GM21576 (cell line): ENCODE data around the gene FOXN1.
"Not testable (repeated sequence)": the region's sequence is repeated elsewhere in the genome, so short reads cannot be mapped to it uniquely, and the experiment has no call there.

ENCODE experiments used
- ATAC-seq: cut with Tn5 transposase; IDR thresholded peaks from one replicate; pipeline ENCODE4 v1.9.1; 2021; ENCODE audit warnings: mild to moderate bottlenecking, moderate library complexity; ENCODE audit not compliant: unreplicated experiment

Gene FOXN1

DNA sequence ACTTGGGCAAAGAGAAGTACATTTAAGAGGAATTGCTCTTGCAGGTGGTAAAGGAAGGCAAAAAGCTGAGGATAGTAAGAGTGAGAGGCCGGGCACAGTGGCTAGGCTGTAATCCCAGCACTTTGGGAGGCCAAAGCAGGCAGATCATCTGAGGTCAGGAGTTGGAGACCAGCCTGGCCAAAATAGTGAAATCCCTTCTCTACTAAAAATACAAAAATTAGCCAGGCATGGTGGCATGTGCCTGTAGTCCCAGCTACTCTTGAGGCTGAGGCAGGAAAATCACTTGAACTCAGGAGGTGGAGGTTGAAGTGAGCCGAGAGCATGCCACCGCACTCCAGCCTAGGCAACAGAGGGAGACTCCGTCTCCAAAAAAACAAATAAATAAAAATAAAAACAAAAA lies 16.1 kb downstream of the FOXN1 start:
- not testable (repeated sequence) for ATAC-seq

DNA sequence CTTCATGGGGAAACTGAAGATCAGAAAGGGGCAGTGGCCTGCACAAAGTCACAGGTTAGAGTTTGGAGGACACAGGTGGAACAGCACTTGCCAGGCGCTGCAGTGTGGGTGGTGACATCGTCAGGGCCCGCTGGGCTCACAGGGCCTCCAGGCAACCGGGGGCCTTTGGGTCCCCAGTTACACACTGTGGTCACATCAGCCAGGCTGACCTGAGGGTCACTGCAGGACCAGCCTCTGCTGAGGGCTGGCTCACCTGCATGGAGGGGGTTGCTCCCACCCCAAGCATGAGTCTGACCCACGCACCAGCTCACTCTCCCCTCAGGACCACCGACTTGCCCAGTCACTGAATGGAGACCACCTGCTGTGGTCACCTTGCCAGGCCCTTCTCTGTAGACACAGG lies 17.0 kb downstream of the FOXN1 start:
- ATAC-seq: no peak

DNA sequence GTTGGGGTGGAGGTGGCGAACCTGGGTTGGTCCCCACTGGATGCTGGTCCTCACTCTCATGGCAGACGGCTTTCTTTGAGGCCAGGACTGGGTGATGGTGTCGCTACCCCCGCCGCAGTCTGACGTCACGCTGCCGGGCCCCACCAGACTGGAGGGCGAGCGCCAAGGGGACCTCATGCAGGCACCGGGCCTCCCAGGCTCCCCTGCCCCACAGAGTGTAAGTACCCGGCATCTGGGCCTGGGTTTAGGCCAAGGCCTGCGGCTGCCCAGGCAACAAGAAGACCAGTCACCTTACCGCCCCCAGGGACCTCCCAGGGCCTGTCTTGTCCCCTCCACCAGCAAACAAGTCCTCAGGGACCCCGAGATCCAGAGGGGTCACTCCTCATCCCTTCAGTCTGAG lies 17.7 kb downstream of the FOXN1 start:
- ATAC-seq: no peak

DNA sequence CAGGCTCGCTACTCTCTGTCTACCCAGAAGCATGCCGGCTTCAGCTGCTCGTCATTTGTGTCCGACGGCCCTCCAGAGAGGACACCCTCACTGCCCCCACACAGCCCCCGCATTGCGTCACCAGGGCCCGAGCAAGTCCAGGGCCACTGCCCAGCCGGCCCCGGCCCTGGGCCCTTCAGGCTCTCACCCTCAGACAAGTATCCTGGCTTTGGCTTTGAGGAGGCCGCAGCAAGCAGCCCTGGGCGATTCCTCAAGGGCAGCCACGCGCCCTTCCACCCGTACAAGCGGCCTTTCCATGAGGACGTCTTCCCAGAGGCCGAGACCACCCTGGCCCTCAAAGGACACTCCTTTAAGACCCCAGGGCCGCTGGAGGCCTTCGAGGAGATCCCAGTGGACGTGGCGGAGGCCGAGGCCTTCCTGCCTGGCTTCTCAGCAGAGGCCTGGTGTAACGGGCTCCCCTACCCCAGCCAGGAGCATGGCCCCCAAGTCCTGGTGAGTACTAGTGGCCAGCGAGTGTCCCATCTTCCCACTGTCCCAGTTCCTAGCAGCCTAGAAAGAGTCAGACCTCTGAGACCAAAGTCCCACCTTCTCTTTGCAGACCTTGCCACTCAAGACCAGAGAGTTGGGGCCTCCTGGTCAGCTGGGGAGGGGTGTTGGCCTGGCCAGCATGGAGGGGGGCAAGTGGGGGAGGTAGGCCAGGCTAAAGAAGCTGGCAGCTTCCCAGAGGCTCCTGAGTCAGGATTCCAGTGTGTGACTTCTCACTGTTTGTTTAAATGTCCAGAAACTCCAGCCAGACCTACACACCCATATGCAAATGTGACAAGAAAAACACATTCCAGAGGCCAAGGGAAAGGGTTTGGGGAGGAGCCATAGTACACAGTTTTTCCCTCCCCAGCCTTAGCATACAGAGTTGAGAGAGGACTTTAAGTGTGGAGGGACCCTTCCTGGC lies 18.6 kb downstream of the FOXN1 start:
- ATAC-seq: no peak

DNA sequence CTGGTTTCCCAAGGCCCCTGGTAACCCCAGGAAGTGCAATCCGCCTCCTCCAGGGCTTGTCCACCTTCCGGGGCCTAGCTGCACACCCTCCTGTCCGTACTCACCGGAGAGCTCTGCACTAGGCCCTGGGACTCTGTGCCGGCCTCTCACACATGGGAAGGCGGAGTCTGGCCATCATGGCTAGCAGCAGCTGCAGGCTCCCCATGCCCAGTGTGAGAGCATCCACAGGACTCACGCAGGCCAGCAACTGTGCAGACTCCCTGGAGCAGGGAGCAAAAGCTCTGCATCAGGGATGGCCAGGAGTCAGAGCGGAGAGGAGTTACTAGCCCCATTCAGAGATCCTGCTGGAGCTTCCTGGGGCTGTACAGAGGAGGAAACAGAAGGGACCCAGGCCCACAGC lies 20.2 kb downstream of the FOXN1 start:
- no peak for ATAC-seq

DNA sequence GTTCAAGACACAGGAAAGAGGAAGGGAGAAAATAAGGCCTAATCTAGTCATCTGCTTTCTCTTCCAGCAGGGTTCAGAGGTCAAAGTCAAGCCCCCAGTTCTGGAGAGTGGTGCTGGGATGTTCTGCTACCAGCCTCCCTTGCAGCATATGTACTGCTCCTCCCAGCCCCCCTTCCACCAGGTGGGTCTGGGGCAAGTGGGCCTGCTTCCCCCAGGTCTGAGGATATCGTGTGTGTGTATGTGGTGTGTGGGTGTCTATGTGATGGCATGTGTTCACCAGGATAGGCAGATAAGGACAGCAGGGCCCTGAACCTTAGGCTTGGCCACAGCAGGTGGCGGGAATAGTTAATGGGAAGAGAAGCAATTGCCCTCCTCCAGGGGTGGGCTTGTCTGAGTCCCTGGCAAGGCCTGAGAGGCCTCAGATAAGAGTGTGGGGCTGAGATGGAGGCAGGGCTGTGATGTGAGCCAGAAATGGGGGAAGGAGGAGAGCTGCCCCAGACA lies 21.1 kb downstream of the FOXN1 start:
- ATAC-seq: no peak

DNA sequence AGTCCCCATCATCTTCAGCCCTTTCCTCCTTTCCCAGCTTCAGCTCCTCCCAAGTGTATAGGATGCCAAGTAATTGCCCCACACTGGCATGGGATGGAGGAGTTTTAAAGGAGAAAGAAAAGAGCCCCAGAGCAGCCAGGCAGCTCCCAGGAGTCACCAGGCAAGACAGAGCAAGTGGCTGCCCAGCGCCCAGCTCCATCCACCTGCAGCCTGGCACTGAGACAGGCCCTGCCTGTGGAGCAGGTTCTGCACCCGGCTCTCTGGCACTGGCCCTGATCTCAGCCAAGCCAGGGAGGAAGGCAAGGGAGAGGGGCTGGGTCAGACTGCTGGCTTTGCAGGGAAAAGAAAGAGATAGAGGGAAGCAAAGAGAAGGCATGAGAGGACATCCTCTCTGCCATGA lies 21.7 kb downstream of the FOXN1 start:
- ATAC-seq: no peak

DNA sequence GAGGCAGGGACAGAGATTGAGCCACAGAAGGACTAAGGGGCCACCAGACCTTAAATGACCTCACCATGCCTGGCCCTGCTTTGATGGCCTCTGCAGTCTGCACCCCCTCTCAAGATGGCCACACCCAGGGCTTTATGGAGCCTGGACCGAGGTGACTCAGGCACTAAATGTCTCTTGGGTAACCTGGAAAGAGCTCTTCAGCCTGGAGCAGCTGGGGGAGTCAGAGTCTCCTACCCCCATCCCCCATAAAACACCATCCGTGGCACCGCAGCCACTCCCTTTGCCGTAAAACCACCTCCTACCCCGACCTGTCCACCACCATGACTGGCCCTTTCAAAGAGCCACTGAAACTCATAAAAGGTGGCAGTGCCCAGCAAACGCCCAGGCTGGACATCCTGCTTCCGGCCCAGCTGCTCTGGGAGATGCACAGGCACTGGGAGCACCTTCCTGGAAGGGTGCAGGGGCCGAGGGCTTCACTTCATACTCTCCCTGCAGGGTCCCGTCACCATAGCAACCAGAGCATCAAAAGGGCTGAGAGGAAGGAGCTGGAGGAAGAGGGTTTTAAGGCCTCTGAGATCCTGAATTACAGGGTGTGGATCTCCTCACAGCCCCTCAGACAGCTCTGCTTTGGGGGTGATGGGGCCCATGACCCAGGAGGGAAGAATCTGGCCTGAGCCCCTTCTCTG lies 22.3 kb downstream of the FOXN1 start:
- ATAC-seq: no peak

DNA sequence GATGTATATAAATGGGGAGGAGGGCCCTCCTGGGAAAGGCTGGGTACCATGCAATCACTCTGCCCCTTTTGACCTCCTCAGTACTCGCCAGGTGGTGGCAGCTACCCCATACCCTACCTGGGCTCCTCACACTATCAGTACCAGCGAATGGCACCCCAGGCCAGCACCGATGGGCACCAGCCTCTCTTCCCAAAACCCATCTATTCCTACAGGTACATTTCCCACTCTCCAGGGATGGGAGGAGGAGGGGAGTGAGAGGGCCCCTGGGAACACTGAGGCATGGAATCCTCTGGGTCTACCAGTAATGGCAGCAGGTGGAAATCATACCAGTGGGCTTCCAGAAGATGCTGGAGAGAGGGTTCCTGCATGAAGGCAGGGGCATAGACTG lies 22.9 kb downstream of the FOXN1 start:
- no peak for ATAC-seq

DNA sequence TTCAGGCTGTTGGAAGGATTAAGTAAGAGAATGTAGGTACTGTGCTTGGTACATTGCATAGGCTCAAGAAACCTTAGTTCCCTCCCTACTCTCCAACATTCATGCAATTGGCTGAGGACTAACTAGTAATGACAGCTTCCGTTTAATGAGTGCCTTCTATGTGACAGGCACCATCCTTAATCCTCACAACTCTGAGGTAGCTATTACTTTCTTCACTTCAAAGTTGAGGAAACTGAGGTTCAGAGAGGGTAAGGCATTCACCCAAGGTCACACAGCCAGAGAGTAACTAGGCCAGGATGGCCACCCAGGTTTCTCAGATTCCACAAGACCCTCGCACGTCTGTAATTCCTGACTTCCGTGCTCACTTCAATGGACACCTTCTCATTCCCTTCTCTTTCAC lies 24.1 kb downstream of the FOXN1 start:
- ATAC-seq: no peak

DNA sequence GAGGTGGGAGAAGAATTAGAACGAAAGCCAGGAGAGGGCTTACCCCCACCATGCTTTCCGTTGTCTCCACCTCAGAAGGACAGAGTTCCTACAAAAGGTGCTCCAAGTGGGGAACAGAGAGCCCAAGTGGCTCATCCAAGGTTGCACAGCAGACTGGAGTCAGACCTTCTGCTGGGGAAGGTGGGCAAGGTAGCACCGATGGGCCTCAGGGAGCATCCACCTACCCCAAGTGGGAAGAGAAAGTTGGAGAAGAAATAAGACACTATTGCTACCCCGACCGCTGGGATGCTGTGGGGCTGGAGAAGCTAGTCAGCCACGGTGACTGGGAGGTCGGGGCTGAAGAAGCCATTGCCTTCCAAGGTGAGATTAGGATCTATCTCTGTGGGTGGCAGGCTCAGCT lies 24.8 kb downstream of the FOXN1 start:
- ATAC-seq: no peak

DNA sequence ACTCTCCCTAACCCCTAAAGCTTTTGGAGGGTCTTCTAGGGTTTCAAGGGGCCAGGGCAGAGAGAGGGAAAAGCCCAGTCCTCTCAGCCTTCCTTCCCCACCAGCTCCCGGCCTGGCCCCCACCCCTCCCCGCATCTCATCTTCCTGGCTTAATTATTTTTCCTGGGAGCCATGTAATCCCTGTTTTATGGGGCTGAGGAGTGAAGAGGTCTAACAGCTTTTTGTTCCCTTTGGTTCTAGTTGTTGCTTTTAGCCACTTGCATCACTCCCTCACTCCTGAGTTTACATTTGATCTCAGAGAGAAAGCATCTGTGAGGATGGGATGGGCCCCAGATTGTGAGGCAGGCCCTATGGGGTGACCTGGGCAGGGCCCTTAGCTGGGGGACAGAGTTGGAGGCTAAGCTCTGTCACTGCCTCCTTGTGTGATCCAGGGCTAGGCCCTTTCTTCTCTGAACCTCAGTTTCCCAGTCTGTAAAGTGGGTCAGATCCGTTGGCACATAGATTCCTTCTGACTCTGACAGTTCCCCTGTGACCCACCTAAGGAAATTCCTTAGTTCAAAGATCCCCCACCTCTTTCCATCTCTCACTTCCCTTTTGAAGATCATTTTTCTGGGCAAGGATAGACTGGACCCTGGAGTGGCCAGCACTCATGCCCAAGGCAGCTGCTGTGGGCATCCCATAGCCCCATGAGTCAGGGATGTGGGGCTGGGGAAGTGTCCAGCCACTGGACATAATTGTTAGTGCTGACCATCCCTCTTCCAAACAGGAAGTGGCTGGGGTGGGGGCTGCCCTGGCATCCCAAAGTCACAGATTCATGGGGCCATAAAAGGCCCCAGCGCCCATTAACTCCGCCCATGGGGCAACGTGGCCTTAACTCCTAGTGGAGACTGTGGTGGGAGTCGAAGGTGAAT lies 26.2 kb downstream of the FOXN1 start:
- no peak for ATAC-seq

DNA sequence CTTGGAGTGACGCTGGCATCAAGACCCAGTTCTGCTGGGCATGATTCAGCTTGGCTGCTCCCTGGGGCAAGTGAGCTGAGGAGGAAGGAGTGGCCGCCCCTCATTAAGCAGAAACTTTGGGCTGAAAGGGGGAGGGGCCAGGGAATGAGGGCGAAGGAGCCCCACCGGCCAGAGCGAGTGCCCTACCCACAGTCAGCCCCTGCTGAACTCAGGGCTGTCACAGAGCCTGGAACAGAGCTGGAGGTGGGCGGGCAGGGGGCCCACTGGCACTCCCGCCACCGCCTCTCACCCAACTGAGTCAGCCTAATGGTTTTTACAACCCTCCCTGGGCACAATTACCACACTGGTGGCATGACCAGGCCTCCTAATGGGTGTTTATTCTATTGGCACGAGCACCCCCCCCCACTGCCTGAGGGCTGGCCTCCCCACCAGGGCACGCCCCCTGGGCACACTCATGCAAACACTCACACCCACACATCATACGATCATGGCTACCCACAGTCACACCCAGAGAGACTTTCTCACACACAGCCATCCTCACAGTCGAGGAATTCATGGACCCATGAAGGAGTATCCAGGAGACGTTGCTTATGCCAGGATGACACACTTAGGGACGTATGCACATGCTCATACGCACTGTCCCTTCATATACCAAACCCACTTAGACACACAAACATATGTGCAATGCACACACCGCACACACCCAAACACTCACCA lies 27.1 kb downstream of the FOXN1 start:
- no peak for ATAC-seq

DNA sequence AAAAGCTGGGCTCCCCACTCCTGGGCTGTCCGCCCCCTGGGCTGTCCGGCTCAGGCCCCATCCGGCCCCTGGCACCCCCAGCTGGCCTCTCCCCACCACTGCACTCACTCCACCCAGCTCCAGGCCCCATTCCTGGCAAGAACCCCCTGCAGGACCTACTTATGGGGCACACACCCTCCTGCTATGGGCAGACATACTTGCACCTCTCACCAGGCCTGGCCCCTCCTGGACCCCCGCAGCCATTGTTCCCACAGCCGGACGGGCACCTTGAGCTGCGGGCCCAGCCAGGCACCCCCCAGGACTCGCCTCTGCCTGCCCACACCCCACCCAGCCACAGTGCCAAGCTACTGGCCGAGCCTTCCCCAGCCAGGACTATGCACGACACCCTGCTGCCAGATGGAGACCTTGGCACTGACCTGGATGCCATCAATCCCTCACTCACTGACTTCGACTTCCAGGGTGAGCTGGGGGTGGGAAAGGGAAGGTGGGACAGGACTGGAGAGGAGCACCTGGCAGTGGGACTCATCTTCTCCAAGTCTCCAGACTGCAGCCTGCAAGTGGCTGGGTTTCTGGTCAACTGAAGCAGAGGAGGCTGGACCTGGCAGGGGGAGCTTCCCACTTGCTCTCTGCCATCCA lies 28.7 kb downstream of the FOXN1 start:
- no peak for ATAC-seq

DNA sequence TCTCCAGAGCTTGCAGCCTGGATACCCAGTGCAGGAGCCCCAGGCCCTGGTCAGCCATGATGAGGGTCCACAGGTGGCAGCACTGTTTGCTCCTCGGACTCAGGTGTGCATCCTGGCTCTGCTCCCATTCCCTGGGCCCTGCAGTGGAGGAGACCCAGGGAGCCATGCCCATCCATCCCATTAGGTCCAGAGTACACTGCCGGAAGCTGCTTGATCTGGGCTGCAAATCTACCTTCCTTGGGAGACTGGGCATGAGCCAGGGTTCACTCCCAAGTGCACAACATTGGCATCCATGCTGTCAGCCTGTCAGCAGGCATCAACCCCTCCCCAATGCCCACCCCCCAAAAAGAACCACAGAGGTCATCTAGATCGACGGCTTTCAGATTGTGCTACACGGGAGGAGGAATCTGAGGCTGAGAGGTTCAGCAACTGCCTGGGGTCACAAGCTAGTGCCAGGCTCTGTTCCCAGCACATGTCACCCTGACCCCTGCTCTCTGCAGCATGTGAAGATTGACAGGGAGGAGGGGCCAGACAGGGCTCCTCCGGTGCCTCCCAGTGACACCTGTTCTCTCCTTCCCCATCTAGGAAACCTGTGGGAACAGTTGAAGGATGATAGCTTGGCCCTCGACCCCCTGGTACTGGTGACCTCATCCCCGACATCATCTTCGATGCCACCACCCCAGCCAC lies 30.5 kb downstream of the FOXN1 start:
- ATAC-seq: no peak

DNA sequence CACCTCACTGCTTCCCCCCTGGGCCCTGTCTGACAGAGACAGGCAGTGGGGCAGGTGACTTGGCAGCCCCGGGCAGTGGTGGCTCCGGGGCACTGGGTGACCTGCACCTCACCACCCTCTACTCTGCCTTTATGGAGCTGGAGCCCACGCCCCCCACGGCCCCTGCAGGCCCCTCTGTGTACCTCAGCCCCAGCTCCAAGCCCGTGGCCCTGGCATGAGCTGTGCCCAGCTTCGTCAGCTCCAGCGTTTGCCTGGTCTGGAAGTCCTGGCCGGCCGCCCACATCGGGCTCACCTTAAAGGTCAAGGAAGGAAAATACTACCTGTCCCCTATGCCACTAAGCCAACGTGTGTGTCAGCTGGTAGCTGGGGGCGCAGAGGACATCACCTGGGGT lies 31.1 kb downstream of the FOXN1 start:
- no peak for ATAC-seq

DNA sequence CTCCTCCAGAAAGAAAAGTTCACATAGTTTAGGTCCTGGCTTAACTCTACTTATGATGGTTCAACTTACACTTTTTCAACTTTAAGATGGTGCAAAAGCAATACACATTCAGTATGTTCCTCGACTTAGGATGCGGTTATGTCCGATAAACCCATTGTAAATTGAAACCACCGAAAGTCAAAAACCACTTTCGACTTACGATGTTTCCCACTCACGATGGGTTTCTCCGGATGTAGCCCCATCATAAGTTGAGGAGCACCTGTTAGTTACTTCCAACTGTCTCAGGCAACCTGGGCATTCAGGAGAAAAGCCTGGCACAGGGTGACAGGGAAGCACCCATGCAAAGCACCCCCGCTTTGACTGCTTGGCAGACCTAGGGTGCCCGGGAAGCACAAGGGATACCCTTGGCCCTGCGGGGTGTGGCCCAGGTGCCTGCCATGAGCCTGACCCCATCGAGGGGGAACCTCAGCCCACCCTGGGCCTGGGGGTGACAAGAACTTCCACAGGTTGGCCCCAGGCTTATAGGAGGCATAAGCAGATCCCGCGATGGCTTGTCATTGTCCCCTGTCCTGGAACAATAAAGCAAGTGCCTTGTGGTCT lies 32.2 kb downstream of the FOXN1 start:
- ATAC-seq: no peak

DNA sequence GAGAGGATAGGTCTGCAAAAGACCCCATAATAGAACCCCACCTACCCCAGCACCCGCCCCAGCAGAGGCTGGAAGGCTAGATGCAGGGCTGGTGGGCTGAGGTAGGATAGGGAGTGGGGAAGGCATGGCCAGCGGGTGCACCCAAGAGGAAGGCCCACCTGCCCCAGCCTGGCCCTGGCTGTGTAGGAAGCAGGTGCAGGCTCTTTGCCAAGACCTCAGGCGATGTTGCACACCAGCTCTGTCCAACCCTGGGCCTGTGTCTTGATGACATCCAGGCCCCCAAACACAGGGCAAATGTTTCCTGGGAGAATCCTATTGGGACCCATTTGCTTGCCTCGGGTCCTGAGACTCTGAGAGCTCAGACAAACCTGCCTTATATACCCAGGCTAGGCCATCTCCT lies 34.1 kb downstream of the FOXN1 start:
- no peak for ATAC-seq

DNA sequence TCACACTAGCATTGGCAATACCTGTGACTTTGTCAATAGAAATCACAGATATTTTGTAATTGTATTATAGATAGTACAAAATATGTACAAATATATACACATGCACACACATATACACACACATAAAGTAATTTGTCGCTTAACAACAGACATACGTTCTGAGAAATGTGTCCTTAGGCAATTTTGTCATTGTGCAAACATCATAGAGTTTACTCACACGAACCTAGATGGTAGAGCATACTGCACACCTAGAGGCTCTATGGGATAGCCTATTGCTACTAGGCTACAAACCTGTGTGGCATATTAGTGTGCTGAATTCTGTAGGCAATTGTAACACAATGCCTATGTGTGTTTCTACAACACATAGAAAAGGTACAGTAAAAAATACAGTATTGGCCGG lies 35.3 kb downstream of the FOXN1 start:
- ATAC-seq: no peak
